Stimulated activated effector memory CD8-positive, alpha-beta T cell treated with anti-CD3 and anti-CD28 coated beads, Interleukin-12 subunit alpha, Interleukin-12 subunit beta, amount 100 ng/mL, for 72 hours (primary cell): Measurements from ENCODE around the gene KCNH1.
"Not testable (repeated sequence)": the region's sequence is repeated elsewhere in the genome, so short reads cannot be mapped to it uniquely, and the experiment has no call there.

Experiments used
- ATAC-seq: fragments of 150-1000 bp; cut with Tn5 transposase; 2 replicates; pipeline ENCODE4 v1.10.0; 2021
- DNase-seq, 2 donors: peaks; one replicate each; pipeline ENCODE4 v3.0.0; 2021 to 2022; ENCODE audit warnings: low spot score in 2 of 2
- H3K27ac Mint-ChIP-seq: one replicate; pipeline ENCODE4 v1.8.0; 2022; ENCODE audit warnings: mild to moderate bottlenecking, mixed read lengths
- H3K36me3 Mint-ChIP-seq: one replicate; pipeline ENCODE4 v1.8.0; 2022; ENCODE audit warnings: mild to moderate bottlenecking, mixed read lengths
- H3K4me1 Mint-ChIP-seq: one replicate; pipeline ENCODE4 v1.8.0; 2022; ENCODE audit warnings: mixed read lengths
- H3K4me3 Mint-ChIP-seq: one replicate; pipeline ENCODE4 v1.8.0; 2022; ENCODE audit warnings: mild to moderate bottlenecking, mixed read lengths
- H3K9me3 Mint-ChIP-seq: one replicate; pipeline ENCODE4 v1.8.0; 2022; ENCODE audit warnings: mixed read lengths

The KCNH1 gene

GRCh38 chr1:210995931-210996330 is 138.0 kb downstream of the KCNH1 start:
- H3K4me1 Mint-ChIP-seq, ATAC-seq, DNase-seq, H3K27ac Mint-ChIP-seq, H3K4me3 Mint-ChIP-seq, H3K9me3 Mint-ChIP-seq, H3K36me3 Mint-ChIP-seq: not testable (repeated sequence)

DNA sequence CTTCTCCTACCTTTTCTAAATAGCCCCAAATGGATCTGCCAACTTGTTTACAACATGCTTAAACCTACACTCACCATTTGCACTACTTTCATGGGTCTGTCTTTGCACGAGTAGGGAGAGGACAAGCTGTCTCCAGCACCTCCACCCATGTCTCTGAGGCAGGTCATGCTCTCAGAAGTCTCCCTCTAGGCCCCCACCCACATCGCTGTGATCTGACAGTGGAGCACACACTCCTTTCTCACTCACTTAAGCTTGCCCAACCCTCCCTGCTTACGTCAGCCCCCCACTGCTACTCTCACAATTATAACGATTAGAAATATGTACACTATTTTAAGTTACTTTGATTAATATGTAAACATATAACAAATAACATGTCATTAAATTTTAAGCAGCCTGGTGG is 141.1 kb downstream of the KCNH1 start:
- ATAC-seq (no peak), DNase-seq (no peak)
- H3K27ac Mint-ChIP-seq = no peak overlapping the region
- H3K4me3 Mint-ChIP-seq = no peak overlapping the region
- H3K9me3 Mint-ChIP-seq = no peaks in the 10 kb centered on the region
- no peaks in the 10 kb centered on the region for H3K36me3 Mint-ChIP-seq
- no peaks in the 10 kb centered on the region for H3K4me1 Mint-ChIP-seq

DNA sequence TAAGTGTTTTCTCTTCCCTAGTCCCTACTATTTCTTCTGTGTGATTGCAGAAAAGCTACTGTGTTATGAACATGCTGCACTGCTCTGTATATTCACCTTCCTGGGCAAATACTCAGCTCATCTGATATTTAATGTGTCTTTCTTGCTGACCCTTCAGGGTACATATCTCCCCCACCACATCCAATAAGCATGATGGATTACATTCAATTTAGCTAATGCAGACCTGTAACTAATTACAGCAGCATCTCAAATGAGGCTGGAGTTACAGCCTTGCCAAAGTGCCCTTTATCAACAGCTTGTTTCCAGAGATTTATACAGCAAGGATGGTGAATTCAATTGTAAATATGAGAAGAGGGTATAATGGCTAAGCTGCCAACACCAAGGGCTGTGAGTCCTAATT is 144.0 kb downstream of the KCNH1 start:
- Mint-ChIP-seq H3K36me3 (no peaks in the 10 kb centered on the region), H3K9me3 (peaks cover 2% of the 10 kb centered on the region), H3K27ac (no peak overlapping the region), H3K4me1 (no peaks in the 10 kb centered on the region), H3K4me3 (no peak overlapping the region)
- DNase-seq = no peak
- no peak for ATAC-seq

DNA sequence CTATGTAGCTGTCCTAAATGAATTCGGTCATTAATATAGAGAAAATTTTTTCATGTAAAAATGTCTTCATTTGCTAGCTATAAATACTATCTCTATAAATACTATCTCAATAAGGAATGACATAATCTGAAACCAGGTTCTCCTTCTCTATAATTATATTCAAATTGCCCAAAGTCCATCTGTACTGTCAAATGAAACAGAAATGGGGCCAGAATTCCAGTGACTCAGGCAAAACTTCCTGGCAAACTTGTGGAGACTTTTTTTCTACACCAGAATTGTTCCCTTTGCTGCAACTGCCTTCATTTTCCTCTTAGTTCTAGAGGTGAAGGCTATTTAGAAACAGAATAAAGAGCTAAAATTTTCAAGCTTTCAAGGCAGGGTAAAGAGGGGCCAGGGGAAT is 152.5 kb downstream of the KCNH1 start:
- Mint-ChIP-seq H3K4me3 (no peak overlapping the region), H3K36me3 (no peaks in the 10 kb centered on the region), H3K4me1 (no peaks in the 10 kb centered on the region), H3K9me3 (no peaks in the 10 kb centered on the region), H3K27ac (no peak overlapping the region)
- ATAC-seq (no peak), DNase-seq (no peak)

DNA sequence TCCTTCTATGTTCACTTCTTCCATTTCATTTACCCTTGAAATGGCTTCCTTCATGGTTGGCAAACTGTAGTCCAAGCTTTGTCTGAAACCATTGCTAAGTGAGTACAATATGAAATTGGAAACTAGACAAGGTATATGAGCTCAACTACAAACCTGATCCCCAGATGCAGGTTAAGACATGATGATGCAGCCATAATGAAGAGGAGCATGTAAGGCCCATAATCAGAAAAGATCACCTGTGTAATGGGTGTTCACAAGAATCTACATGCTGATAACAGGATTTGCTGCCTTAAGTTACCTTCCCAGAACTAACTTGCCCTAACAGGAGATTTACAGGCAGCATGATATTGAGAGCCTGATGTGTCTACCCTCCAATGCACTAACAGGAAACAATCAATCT is 153.9 kb downstream of the KCNH1 start:
- H3K27ac Mint-ChIP-seq = no peak overlapping the region
- no peaks in the 10 kb centered on the region for H3K9me3 Mint-ChIP-seq
- DNase-seq = no peak
- H3K36me3 Mint-ChIP-seq = no peaks in the 10 kb centered on the region
- H3K4me3 Mint-ChIP-seq = no peak overlapping the region
- no peak for ATAC-seq
- no peaks in the 10 kb centered on the region for H3K4me1 Mint-ChIP-seq

GRCh38 chr1:210978974-210979354 is 155.0 kb downstream of the KCNH1 start:
- ATAC-seq = no peak
- H3K36me3 Mint-ChIP-seq = no peaks in the 10 kb centered on the region
- H3K9me3 Mint-ChIP-seq = no peaks in the 10 kb centered on the region
- H3K4me1 Mint-ChIP-seq = no peaks in the 10 kb centered on the region
- no peak overlapping the region for H3K4me3 Mint-ChIP-seq
- H3K27ac Mint-ChIP-seq = no peak overlapping the region
- no peak for DNase-seq

DNA sequence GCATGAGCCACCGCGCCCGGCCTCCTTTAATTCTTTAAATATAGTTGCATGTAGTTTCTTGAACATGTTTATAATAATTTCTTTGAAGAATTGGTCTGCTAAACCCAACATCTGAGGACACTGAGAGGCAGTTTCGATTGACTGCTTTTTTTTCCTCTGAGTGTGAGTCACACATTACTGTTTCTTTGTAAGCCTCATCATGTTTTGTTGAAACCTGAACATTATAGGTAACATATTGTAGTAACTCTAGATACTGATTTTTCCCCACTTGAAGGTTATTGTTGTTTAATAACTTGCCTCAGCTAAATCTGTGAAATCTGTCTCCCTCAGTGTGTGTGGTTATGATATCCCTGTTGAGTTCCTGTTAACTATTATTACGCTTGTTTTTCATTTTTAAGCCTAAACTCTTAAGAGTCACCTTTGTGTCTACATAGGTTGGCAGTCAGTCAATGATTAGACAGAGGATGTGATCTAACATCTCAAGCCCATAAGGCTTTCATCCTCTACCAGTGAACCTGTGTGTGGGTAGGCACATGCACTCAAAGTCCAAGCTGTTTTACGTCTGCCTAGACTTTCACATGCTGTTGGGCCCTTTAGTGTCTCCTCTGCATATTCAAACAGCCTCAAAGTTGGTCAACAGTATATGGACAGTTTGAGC is 155.5 kb downstream of the KCNH1 start:
- Mint-ChIP-seq H3K9me3 (no peaks in the 10 kb centered on the region), H3K4me3 (no peak overlapping the region), H3K27ac (no peak overlapping the region), H3K4me1 (no peaks in the 10 kb centered on the region), H3K36me3 (no peaks in the 10 kb centered on the region)
- ATAC-seq = no peak
- DNase-seq = no peak

DNA sequence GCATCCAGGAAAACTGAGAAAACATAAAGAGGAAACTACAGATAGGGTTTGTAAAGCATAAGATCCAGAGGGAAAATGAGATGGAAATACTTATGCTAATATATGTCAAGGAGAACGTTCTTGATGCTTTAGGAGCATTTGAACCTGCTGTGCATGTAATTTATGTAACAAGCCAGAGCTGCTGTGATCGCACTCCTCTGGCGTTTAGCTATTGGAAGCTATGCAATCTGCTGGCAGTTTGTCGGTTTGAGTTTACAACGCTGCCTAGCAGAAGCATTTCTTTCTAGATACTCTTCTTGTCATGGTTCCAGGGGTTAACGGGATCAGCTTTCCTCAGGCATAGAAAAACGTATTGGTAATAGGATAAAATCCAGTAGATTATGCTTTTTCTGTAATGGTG is 182.7 kb downstream of the KCNH1 start:
- Mint-ChIP-seq H3K27ac (no peak overlapping the region), H3K9me3 (no peaks in the 10 kb centered on the region), H3K36me3 (no peaks in the 10 kb centered on the region), H3K4me3 (no peak overlapping the region), H3K4me1 (no peaks in the 10 kb centered on the region)
- ATAC-seq (no peak), DNase-seq (no peak)

DNA sequence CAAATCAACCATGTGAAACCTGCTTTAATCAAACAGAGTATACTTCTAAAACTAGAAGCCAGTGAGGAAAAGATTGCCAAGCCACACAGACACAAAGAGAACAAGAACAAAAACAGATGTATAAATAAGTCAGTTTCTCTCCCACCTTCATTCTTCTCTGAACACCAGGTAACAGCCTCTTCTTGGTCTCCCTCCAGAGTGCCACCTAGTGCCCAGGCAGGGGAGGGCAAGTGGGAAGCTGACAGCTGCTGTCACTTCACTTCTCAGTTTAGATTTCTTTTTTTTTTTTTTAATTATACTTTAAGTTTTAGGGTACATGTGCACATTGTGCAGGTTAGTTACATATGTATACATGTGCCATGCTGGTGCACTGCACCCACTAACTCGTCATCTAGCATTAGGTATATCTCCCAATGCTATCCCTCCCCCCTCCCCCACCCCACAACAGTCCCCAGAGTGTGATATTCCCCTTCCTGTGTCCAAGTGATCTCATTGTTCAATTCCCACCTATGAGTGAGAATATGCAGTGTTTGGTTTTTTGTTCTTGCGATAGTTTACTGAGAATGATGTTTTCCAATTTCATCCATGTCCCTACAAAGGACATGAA is 183.9 kb downstream of the KCNH1 start:
- DNase-seq = peak; percentile 19 to 81
- not testable (repeated sequence) for H3K27ac Mint-ChIP-seq, H3K9me3 Mint-ChIP-seq, ATAC-seq, H3K4me1 Mint-ChIP-seq, H3K4me3 Mint-ChIP-seq, H3K36me3 Mint-ChIP-seq

- ATAC-seq = no peak
- DNase-seq = no peak
- H3K4me3 Mint-ChIP-seq = no peak overlapping the region
Measured at GRCh38 chr1:210949489-210949888, 184.5 kb downstream of the KCNH1 start.

GRCh38 chr1:210949039-210949438 is 184.9 kb downstream of the KCNH1 start:
- Mint-ChIP-seq H3K27ac (no peak overlapping the region), H3K9me3 (no peaks in the 10 kb centered on the region), H3K36me3 (no peaks in the 10 kb centered on the region), H3K4me1 (no peaks in the 10 kb centered on the region), H3K4me3 (no peak overlapping the region)
- DNase-seq = no peak
- ATAC-seq = no peak

More at GRCh38 chr1:210949489-210949888, 184.5 kb downstream of the KCNH1 start:
- Mint-ChIP-seq H3K27ac (no peak overlapping the region), H3K4me1 (no peaks in the 10 kb centered on the region), H3K9me3 (no peaks in the 10 kb centered on the region), H3K36me3 (no peaks in the 10 kb centered on the region)

- ATAC-seq (no peak), DNase-seq (no peak)
- Mint-ChIP-seq H3K27ac (no peak overlapping the region), H3K4me3 (no peak overlapping the region), H3K36me3 (no peaks in the 10 kb centered on the region), H3K4me1 (no peaks in the 10 kb centered on the region), H3K9me3 (no peaks in the 10 kb centered on the region)
Measured at GRCh38 chr1:210944252-210944651, 189.7 kb downstream of the KCNH1 start.

- H3K36me3 Mint-ChIP-seq = no peaks in the 10 kb centered on the region
- no peaks in the 10 kb centered on the region for H3K4me1 Mint-ChIP-seq
- no peaks in the 10 kb centered on the region for H3K9me3 Mint-ChIP-seq
- no peak for DNase-seq
- no peak overlapping the region for H3K27ac Mint-ChIP-seq
- ATAC-seq = no peak
- H3K4me3 Mint-ChIP-seq = no peak overlapping the region
Measured at GRCh38 chr1:210942513-210942912, 191.4 kb downstream of the KCNH1 start.

- no peak overlapping the region for H3K4me3 Mint-ChIP-seq
- DNase-seq (no peak), ATAC-seq (no peak)
- no peaks in the 10 kb centered on the region for H3K9me3 Mint-ChIP-seq
- H3K4me1 Mint-ChIP-seq = no peaks in the 10 kb centered on the region
- H3K27ac Mint-ChIP-seq = no peak overlapping the region
- no peaks in the 10 kb centered on the region for H3K36me3 Mint-ChIP-seq
Measured at GRCh38 chr1:210940081-210940617, 193.8 kb downstream of the KCNH1 start.

GRCh38 chr1:210938416-210938925 is 195.5 kb downstream of the KCNH1 start:
- Mint-ChIP-seq H3K36me3 (no peaks in the 10 kb centered on the region), H3K4me1 (no peaks in the 10 kb centered on the region), H3K27ac (no peak overlapping the region), H3K4me3 (no peak overlapping the region), H3K9me3 (no peaks in the 10 kb centered on the region)
- DNase-seq = no peak
- no peak for ATAC-seq

DNA sequence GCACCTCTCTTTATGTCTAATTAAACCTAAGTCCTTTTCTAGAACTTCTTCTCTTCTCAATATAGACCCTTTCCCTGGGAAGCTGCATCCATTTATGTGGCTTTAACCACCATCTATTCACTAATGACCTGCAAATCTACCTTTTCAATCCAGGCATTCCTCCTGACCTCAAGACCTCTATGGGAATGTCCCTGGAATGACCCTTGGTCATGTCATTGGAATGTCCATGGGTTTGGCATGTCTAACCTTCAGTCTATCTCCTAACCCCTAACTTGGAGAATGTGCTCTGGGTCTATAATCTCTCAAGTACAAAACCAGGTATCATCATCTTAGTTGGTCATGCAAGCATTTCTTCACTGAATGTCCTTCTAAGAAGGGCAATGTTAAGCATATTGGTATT is 196.1 kb downstream of the KCNH1 start:
- H3K4me1 Mint-ChIP-seq = no peaks in the 10 kb centered on the region
- no peak overlapping the region for H3K27ac Mint-ChIP-seq
- H3K9me3 Mint-ChIP-seq = no peaks in the 10 kb centered on the region
- H3K4me3 Mint-ChIP-seq = no peak overlapping the region
- H3K36me3 Mint-ChIP-seq = no peaks in the 10 kb centered on the region
- ATAC-seq = no peak
- DNase-seq = no peak
